SH-SY5Y (cell line): ENCODE measurements around the gene IMPG1.

Experiments
- GATA2 ChIP-seq: IDR thresholded peaks from 2 replicates; pipeline ENCODE4 v1.6.1; 2011; ENCODE audit warnings: mild to moderate bottlenecking, low read depth, low read length
- GATA3 ChIP-seq: IDR thresholded peaks from 2 replicates; pipeline ENCODE4 v1.6.1; 2011; ENCODE audit warnings: low read depth, mild to moderate bottlenecking, low read length, moderate library complexity

Gene IMPG1, protein sequence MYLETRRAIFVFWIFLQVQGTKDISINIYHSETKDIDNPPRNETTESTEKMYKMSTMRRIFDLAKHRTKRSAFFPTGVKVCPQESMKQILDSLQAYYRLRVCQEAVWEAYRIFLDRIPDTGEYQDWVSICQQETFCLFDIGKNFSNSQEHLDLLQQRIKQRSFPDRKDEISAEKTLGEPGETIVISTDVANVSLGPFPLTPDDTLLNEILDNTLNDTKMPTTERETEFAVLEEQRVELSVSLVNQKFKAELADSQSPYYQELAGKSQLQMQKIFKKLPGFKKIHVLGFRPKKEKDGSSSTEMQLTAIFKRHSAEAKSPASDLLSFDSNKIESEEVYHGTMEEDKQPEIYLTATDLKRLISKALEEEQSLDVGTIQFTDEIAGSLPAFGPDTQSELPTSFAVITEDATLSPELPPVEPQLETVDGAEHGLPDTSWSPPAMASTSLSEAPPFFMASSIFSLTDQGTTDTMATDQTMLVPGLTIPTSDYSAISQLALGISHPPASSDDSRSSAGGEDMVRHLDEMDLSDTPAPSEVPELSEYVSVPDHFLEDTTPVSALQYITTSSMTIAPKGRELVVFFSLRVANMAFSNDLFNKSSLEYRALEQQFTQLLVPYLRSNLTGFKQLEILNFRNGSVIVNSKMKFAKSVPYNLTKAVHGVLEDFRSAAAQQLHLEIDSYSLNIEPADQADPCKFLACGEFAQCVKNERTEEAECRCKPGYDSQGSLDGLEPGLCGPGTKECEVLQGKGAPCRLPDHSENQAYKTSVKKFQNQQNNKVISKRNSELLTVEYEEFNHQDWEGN

DNA sequence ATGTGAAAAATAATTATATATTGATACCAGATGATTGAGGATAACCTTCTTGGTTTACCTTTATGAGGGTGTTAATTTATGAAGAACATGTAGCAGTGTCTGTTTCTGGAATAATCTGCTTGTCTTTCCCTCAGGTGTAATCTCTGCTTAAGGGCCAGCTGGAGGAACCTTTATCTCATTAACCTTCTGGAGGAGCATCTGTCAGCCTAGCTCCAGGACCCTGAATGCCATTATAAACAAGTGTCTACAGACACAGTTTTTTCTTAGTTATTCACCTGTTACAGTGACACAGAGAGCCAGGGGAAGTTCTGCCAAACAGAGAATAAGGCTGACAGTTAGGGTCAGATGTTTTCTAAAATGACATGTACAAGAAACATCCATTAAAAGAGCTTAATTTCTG is at the start of gene IMPG1:
TSS of gene IMPG1 (minus strand) at position 101 of the 400 bp plus-strand sequence. CDS start 174 bp downstream, outside the sequence.
- TF ChIP-seq GATA2 (no peak), GATA3 (no peak)

DNA sequence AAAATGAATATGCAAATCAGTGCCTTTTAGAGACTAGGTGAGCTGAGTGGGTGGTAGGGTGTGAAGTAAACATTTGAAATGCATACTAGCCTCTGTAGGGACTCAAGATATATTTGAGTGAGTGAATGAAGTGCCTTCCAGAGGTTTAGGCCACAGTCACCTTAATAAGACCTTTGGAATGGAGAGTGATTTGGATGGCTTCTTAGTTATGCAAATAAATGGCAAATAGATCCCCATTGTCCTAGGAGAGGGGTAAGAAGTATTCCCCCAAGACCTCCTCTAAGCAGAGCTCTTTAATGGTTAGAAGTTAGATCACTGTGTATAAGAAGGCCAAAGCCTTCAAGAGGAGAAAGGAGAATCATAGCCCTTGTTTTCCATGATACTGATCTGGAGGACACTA is 47.8 kb upstream of the IMPG1 start:
- TF ChIP-seq GATA3: no peak
- no peak for TF ChIP-seq GATA2

DNA sequence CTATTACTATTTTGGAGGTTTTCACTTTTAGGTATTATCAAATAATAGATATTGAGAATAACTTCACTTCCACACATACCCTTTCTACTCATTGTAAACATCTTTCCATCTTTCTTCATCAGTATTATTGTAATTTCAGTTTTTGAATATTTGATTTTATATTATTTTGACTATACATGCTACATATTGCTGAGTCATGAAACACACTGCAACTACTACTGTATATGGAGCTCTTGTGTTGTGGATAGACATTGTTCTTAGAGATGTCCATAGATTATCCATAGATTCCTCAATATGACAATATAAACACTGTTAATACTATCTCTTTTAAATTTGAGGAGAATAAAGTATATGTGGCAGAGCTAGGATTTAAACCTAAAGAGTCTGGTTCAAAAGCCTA is 819 bp upstream of the IMPG1 start:
- no peak for TF ChIP-seq GATA3
- TF ChIP-seq GATA2: no peak

DNA sequence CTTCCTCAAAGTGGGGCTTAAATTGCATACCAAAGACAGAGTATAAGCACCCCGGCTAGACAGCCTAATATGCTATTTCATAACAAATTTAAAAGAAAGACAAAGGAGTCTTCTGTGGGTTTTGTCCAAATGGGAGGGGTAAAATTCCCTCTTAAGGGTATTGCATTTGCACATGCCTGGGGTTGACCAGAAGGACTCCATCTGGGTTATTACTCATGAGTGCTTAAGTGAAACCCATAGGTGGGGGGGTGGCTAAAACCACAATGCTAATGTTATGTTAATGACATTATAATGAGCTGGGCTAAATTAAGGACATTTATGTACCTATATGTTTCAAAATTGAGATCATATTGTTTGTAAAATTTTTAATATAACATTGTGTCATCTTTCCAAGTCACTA is 15.0 kb downstream of the IMPG1 start:
- TF ChIP-seq GATA3 (no peak), GATA2 (no peak)

DNA sequence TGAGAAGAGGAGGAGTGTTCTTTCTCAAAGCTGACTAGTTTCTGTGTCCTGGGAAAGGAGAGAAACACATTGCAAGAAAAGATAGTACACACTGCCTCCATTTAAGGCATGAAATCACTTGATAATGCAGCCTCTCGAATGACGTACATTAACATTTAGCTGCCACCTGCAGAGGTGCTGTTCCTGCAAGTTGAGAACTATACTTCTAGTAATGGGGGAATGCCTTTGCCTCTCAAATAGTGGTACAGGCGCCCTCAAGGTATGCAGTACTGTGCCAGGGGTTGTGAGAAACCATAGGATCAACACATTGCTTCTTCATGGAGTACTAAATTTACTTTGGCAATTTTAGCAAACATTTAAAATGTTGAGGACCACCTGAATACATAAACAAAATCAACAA is 20.1 kb downstream of the IMPG1 start:
- TF ChIP-seq GATA2 (no peak), GATA3 (no peak)

DNA sequence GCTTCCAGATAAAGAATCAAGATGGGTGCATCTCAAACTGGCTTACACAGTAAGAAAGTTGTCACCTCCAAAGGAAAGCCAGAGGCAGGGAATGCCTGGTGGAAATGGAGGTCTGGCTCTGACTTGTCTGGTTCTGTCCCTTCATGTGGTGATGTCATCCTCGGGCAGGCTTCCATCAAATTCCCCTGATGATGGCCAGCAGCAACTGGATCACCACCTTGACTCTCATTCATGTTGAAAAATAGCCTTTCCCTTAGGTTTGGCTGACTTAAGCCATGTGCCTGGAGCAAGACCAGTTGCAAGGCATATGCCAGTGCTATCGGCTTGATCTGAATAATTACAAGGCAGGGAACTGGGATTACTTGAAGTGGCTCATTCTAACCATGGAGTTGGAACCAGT is 28.8 kb downstream of the IMPG1 start:
- no peak for TF ChIP-seq GATA3
- TF ChIP-seq GATA2: no peak

DNA sequence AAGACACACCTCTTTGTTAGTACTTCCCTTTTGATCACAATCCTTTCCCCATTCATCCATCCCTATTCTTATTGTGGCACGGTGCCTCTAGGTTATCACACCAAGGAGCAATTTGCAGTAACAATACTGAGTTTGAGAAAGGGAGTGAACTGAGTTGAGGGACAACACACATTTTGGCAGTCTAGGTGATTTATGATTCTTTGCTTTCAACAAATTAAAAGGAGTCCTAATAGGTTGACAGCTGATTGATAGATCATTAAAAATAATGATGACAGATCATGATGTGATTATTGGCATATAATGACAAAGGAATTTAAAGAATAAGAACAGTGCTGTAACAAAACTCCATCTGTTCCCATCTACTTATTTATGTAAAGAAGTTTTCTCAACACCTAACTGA is 36.7 kb downstream of the IMPG1 start:
- TF ChIP-seq GATA3: no peak

DNA sequence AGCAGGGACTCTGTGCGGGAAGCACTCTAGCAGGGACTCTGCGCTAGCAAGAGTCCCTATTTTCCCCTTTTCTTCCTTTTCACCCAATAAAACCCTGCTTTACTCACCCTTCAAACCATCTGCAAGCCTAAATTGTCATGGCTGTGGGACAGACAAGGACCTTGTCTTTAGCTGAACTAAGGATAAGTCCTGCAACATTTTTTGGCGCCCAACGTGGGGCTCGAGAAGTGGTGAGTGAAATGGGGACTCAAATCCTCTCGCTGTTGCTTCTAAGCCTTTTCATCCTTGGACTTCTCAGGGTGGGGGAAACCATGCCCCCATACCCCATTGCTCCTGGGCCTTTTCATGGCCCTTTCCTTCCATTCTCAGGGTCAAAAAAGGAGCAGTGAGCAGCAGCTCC is 46.4 kb downstream of the IMPG1 start:
- TF ChIP-seq GATA3 (no peak), GATA2 (no peak)

DNA sequence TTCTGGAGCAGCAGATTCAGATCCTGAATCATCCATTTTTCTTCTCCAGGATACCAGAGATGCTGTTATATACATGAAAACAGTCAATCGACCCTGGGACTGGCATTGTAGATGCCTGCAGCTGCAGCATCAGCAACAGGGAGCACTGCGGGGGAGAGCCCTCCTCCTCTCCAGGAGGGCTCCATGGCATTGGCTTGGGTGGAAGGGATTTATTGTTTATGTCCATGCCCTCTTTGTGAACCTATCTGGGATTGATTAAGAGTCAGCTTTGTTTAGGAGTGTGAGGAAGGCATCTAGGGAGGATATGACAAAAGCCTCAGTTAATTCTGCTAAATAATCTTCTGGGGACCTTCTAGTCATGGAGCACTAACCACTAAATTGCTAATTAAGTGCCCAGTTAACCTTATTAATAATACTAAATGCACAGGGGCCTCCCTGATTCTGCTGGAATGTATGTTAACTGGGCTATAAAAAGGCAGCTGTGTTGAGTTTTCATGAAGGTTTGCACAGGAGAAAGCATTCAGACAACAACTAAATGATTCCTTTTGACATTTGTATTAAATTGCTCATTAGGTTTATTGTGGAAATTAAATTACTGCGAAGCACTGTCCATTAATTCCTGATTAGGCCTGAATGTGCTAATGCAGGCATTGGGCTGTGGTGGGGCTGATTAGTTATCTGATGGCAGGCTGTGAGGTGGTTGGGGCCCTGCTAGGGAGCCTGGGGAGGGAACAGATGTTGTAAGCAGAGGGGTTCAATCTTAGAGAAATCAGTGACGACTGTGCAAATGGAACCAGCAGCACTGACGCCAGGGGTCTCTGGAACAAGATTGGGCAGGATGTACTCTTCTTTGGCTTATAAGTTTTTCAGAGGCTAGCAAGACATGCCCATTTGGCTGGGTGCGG is 57.6 kb downstream of the IMPG1 start:
- TF ChIP-seq GATA3: no peak
- TF ChIP-seq GATA2: no peak

DNA sequence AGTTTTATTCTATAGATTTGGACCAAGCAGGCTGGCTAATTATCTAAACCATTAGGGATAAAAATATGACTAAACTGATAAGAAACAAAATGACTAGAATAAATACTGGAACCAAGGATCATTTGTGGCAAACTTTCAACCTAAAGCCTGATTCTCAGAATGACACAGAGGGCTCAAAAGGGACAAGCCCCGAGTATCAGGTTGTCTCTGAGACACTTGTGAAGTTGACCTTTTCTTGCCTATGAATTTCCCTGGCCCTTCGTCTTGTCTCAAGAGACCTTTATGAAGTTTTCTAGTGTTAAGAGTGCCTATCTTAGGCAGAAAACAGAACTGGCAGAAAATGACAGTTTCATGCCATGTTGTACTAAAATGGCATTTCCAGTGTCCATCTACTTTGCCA is 68.3 kb downstream of the IMPG1 start:
- TF ChIP-seq GATA3 (no peak), GATA2 (no peak)

DNA sequence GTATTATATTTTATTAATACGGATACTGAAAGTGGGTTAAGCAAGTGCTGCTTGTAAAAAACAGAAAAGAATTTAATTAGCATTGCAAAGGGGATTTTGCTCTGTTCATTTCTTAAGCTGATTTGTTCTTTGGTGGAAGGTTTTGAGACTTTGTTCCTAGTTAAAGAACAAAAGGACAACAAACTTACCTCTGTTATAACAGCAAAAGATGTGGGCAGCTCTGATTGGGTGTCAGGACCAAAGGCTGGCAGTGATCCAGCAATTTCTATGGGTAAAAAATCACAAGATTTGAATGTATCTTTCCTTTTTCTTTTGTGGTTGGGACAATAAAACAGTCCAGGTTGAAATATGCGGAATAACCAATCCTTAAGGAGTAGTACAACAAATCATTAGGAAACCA is 68.8 kb downstream of the IMPG1 start:
- TF ChIP-seq GATA2 (no peak), GATA3 (no peak)

DNA sequence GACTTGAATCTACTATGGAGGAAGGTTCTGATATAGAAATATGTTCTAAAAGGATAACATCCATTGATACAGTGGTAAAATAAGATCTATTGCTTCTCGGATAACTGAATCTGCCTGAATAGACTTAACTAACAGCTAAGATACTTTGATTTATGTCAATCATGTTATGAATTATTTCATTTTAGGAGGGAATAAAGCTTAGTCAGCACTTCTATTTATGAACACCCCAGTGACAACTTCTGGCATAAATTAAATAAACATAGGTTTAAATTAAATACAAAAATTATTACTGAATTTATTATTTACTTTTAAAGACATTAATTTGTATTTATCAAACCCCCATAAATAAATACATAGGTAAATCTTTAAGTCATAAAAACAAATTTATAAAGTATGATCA is 69.3 kb downstream of the IMPG1 start:
- no peak for TF ChIP-seq GATA2
- no peak for TF ChIP-seq GATA3

DNA sequence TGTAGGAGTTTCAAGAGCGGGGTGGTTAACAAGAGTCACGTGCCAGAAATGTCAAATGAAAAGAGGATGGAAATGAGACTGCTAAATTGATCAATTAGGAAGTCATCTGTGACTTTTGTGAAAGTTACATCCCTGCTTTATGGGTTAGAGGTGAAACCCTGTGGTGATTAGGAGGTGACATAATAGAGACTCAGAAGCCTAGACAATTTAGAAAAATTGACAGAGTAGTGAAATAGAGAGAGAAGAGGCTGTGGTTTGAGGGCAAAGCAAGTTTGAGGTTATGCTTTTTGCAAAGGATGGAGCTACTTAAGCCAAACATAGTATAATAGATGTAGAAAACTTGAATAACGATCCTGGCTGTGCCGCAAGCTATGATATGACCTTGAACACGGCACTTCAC is 71.8 kb downstream of the IMPG1 start:
- no peak for TF ChIP-seq GATA3
- TF ChIP-seq GATA2: no peak

DNA sequence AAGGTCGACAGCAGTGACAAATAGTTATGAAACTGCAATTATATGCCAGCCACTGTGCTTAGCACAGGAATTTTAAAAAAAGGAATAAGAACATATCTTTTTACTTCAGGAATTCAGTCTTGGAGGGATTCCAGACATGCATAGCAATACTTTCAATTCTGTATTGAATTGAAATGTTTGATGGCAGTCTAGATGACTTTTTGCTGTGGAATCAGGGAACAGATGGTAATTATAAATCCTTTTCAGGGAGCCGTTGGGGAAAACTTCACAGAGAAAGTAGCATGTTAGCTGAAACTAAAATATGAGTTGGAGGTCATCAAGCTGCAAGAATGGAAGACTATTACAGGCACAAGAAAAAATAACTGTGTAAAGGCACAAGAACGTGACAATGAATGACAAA is 74.8 kb downstream of the IMPG1 start:
- TF ChIP-seq GATA3 (no peak), GATA2 (no peak)
